Duodenal mucosa (tissue), 2 donors: ENCODE measurements around the gene GJB4.

ENCODE experiments used
- H3K27ac ChIP-seq: one replicate; pipeline ENCODE4 v1.7.0; 2013; ENCODE audit warnings: low read depth, low read length
- H3K27me3 ChIP-seq, 2 donors: one replicate each; pipeline ENCODE4 v1.7.0; 2013; ENCODE audit warnings: low read length in 2 of 2, control low read depth in 1 of 2; ENCODE audit not compliant: insufficient read depth in 2 of 2, control insufficient read depth in 1 of 2
- H3K36me3 ChIP-seq, 2 donors: one replicate each; pipeline ENCODE4 v1.7.0; 2013; ENCODE audit warnings: low read length in 2 of 2, control low read depth in 1 of 2; ENCODE audit not compliant: insufficient read depth in 2 of 2, control insufficient read depth in 1 of 2
- H3K4me1 ChIP-seq, 2 donors: one replicate each; pipeline ENCODE4 v1.7.0; 2013; ENCODE audit warnings: low read length in 2 of 2, control low read depth in 1 of 2; ENCODE audit not compliant: insufficient read depth in 2 of 2, control insufficient read depth in 1 of 2
- H3K4me3 ChIP-seq, 2 donors: one replicate each; pipeline ENCODE4 v1.7.0; 2013; ENCODE audit warnings: low read length in 2 of 2, low read depth in 1 of 2
- H3K9ac ChIP-seq, 2 donors: one replicate each; pipeline ENCODE4 v1.7.0; 2013; ENCODE audit warnings: low read length in 2 of 2, low read depth in 1 of 2
- H3K9me3 ChIP-seq, 2 donors: one replicate each; pipeline ENCODE4 v1.7.0; 2013; ENCODE audit warnings: low read length in 2 of 2, control low read depth in 1 of 2; ENCODE audit not compliant: control insufficient read depth in 1 of 2

The GJB4 gene

DNA sequence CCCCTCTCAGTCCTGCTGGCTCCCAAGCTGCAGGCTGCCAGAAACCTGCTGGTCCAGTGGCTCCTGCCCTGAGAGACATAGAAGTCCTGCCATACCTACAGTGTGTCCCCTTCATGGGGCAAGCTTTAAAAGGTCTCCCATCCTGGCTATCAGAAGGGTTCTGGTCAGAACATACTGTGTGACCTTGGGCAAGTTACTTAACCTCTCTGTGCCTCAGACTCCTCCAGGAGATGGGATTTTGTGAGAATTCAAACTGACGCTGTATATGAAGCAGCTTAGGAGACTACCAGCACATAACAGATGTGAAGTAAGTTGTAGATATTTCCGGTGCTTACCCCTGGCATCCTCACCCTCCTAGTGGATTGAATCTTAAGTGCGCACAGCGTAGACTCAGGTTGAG, 13.4 kb upstream of the GJB4 start:
- Histone ChIP-seq H3K4me1 (no peaks in the 10 kb centered on the region), H3K9me3 (no peaks in the 10 kb centered on the region), H3K9ac (no peak overlapping the region), H3K27ac (no peak overlapping the region), H3K36me3 (no peaks in the 10 kb centered on the region), H3K4me3 (no peak overlapping the region), H3K27me3 (no peaks in the 10 kb centered on the region)

DNA sequence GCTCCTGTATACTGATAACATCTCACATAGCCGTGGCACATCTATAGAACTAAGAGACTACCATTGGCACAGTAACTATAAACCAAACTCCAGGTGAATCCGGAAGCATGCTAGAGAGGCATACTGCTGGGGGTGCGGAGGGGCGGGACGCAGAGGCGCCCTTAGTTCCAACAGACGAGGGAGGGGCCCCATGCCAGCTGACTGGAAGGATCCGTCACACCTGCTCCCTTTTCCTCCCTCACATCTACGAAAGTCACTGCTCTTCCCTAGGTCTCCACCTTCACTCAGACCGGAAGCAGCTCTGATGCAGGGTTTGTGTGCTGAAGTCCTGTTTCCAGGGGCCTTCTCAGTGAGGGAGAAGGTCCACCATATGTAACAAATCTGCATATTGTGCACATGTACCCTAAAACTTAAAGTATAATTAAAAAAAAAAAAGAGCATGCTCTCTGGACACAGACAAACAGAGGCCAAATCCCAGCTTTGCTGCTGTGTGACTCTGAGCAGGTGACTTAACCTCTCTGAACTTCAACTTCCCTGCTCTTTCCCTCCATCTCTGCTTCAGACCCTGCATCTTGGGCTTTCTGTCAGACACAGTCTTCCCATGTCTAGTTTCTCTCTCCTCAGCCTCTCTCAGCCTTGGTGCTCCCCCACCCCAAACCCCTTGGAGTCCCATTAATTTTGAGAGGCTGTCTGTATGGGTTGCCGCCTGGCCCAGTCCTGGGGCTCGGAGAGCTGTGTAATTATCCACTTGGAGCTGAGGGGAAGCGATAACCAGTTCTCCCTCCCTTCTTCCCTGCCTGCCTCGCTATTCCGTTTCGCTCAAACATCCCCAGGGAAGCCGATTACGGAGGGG, 12.5 kb upstream of the GJB4 start:
- Histone ChIP-seq H3K9ac (no peak overlapping the region), H3K9me3 (no peaks in the 10 kb centered on the region), H3K4me1 (no peaks in the 10 kb centered on the region), H3K36me3 (no peaks in the 10 kb centered on the region), H3K4me3 (no peak overlapping the region), H3K27me3 (no peaks in the 10 kb centered on the region), H3K27ac (no peak overlapping the region)

DNA sequence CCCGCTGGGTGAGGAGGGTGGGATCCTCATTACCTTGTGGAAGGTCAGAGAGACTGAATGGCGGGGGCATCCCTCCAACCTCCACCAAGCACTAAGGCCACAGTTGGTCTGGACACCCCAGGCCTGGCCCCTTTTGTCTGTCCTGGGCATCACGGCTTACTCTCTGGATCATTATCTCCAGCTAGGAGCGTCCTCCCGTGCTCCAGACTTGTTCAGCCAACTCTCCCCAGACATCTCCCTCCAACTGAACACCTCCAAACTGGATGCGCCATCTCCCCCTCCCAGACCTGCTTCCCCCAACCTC, 11.9 kb upstream of the GJB4 start:
- H3K4me1 ChIP-seq: no peaks in the 10 kb centered on the region

DNA sequence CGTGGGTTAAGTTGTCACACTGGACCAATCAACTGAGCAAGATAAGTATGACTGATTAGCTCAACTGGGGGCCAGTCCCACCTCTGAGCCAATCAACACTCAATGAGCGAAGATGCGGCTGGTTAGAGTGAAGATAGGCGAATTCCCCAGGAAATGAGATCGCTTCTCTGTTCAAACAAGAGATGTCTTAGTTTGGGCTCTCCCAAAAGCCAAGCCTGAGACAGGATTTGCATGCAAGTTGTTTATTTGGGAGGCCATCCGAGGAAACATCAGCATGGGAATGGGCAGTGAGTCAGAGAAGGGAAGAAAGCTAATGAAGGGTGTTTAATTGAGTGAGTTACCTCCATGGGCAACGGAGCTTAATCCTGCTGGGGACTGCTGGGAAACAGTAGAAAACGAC, 9.5 kb upstream of the GJB4 start:
- Histone ChIP-seq H3K9ac (no peak overlapping the region), H3K9me3 (no peaks in the 10 kb centered on the region), H3K4me1 (no peaks in the 10 kb centered on the region), H3K4me3 (no peak overlapping the region), H3K27me3 (no peaks in the 10 kb centered on the region), H3K27ac (no peak overlapping the region), H3K36me3 (no peaks in the 10 kb centered on the region)

More for the DNA sequence above, 11.9 kb upstream of the GJB4 start:
- H3K4me3 ChIP-seq: no peak overlapping the region
- H3K36me3 ChIP-seq: no peaks in the 10 kb centered on the region
- no peaks in the 10 kb centered on the region for H3K9me3 ChIP-seq
- H3K9ac ChIP-seq: no peak overlapping the region
- no peaks in the 10 kb centered on the region for H3K27me3 ChIP-seq
- H3K27ac ChIP-seq: no peak overlapping the region

DNA sequence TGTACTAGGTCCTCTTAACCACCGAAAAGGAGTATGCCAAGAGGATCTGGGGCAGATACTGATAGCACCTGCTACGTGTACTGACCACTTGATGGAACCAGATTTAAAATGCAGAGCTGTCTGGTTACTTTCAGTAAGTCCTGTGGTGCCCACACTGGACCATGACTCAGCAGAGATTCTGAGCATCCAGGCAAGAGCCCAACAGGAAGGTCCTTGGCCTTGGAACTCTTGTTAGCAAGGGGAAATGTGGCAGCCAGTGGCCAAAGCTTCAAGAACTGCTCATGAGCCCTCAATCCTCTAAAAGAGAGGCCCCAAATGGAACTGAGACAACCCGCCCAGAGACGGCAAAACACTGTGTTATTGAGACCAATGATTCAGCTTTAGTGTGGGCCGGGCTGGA, 8.9 kb upstream of the GJB4 start:
- no peaks in the 10 kb centered on the region for H3K36me3 ChIP-seq
- H3K27me3 ChIP-seq: no peaks in the 10 kb centered on the region
- H3K9ac ChIP-seq: no peak overlapping the region
- no peak overlapping the region for H3K27ac ChIP-seq
- H3K4me3 ChIP-seq: no peak overlapping the region
- no peaks in the 10 kb centered on the region for H3K4me1 ChIP-seq
- H3K9me3 ChIP-seq: no peaks in the 10 kb centered on the region

DNA sequence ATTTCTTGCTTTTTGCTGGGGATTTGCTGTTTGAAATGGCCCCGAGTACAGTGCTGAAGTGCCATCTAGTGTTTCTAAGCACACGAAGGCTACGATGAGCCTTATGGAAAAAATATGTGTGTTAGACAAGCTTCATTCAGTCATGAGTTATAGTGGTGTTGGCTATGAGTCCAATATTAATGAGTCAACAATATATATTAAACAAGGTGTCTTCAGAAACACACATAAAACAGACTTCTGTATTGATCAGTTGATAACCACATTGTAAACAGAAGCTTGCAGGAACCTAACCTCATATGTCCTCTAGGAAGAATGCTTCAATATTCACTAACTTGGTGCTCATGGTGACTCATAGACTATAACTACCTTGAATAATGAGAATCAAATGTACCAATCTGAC, 6.4 kb upstream of the GJB4 start:
- no peaks in the 10 kb centered on the region for H3K27me3 ChIP-seq
- no peak overlapping the region for H3K9ac ChIP-seq
- no peak overlapping the region for H3K27ac ChIP-seq
- no peaks in the 10 kb centered on the region for H3K36me3 ChIP-seq
- H3K4me1 ChIP-seq: no peaks in the 10 kb centered on the region
- H3K4me3 ChIP-seq: no peak overlapping the region
- no peaks in the 10 kb centered on the region for H3K9me3 ChIP-seq

DNA sequence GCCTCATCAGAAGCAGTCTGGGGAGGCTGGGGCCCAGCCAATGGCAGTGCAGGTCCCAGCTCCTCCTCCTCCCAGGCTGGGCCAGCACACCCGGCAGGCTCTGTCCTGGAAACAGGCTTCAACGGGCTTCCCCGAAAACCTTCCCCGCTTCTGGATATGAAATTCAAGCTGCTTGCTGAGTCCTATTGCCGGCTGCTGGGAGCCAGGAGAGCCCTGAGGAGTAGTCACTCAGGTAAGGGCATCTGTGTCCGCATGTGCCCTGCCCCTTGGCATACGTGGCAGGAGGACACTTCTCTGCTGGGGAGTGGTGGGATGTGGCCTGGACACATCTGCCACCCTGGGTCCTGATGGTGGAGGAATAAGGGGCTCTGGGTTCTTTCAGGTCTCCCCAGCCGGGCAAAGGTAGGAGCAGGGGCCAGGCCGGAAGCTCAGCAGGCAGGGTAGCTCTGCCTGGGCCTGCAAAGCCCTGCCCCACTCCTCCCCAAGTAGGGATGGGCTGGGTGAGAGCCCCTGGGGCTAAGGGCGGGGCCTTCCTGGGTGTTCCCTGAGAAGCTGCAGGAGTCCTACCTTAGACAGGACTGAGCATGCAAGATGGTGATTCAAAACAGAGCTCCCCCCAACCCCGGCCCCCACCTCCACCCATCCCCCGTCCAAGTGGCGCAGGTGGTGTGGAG, 4.4 kb upstream of the GJB4 start, which contains the start of gene GJB5:
Gene GJB5, plus strand, starts transcription at position 84 of the 674 bp plus-strand sequence. CDS start 2,284 bp downstream, outside the sequence.
- Histone ChIP-seq H3K4me3 (no peak within 1 kb of the TSS), H3K9ac (no peak within 1 kb of the TSS), H3K36me3 (no peaks in the 10 kb centered on the region), H3K27me3 (no peaks in the 10 kb centered on the region), H3K27ac (no peak within 1 kb of the TSS), H3K9me3 (no peaks in the 10 kb centered on the region), H3K4me1 (no peaks in the 10 kb centered on the region)

DNA sequence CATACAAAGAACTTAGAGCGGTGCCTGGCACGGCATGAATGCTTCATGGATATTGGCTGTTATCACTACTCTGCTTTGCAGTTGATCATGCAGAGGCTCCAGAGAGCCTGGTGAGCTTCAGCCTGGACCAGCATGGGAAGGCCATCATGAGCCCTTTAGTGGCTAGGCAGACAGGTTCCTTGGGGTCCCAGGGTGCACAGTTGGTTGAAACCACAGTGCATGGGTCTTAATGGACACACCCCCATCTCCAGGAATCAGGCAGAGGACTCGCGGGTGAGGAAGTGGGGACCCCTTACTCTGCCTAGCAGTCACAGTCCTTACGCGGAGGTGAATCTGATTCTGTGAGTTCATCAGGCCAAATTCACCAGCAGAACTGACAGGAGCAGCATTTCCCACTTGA, 3.6 kb upstream of the GJB4 start:
- Histone ChIP-seq H3K27me3 (no peaks in the 10 kb centered on the region), H3K4me1 (no peaks in the 10 kb centered on the region), H3K27ac (no peak overlapping the region), H3K9ac (no peak overlapping the region), H3K36me3 (no peaks in the 10 kb centered on the region), H3K4me3 (no peak overlapping the region), H3K9me3 (no peaks in the 10 kb centered on the region)

DNA sequence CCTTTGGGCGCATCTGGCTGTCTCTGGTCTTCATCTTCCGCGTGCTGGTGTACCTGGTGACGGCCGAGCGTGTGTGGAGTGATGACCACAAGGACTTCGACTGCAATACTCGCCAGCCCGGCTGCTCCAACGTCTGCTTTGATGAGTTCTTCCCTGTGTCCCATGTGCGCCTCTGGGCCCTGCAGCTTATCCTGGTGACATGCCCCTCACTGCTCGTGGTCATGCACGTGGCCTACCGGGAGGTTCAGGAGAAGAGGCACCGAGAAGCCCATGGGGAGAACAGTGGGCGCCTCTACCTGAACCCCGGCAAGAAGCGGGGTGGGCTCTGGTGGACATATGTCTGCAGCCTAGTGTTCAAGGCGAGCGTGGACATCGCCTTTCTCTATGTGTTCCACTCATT, 2.2 kb upstream of the GJB4 start:
- no peaks in the 10 kb centered on the region for H3K4me1 ChIP-seq
- no peaks in the 10 kb centered on the region for H3K27me3 ChIP-seq
- no peak overlapping the region for H3K27ac ChIP-seq
- H3K9ac ChIP-seq: no peak overlapping the region
- no peak overlapping the region for H3K4me3 ChIP-seq
- H3K36me3 ChIP-seq: no peaks in the 10 kb centered on the region
- H3K9me3 ChIP-seq: no peaks in the 10 kb centered on the region

DNA sequence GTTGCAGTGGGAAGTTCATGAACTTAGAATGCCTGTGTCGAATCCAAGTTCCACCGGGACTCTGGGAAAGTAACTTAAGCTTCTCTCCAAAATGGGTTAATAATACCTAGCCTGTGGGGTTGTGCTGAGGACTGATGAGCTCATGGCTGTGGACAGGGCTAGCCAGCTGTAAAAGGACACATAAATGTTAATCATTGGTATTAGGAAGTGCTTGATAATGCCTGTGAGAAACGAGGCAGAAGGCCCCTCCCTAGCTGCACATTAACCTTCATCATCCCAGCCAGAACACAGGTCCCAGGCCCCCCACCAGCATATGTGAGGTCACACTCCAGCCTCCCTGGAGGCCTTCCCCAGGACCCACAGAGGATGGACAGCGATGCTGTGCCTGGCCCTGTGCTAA, 789 bp upstream of the GJB4 start:
- H3K9ac ChIP-seq: no peak overlapping the region
- H3K27ac ChIP-seq: no peak overlapping the region
- H3K4me1 ChIP-seq: no peaks in the 10 kb centered on the region
- H3K36me3 ChIP-seq: no peaks in the 10 kb centered on the region
- H3K9me3 ChIP-seq: no peaks in the 10 kb centered on the region
- H3K27me3 ChIP-seq: no peaks in the 10 kb centered on the region
- H3K4me3 ChIP-seq: no peak overlapping the region
